Thoracic aorta (tissue), 2 donors: ENCODE data around the gene FLRT2. TPM values are rescaled to one million over a fixed set of nuclear protein-coding genes. Genes with fewer than 3 reads are reported as not detected.

Experiments
- ATAC-seq: fragments of 150-250 bp; one replicate; pipeline ENCODE4 v1.8.0; 2017; ENCODE audit warnings: low read depth; ENCODE audit not compliant: insufficient number of reproducible peaks, low FRiP score
- DNase-seq: peaks from one replicate; pipeline ENCODE4 v3.0.0-alpha.2; 2020; ENCODE audit warnings: low spot score
- H3K27ac ChIP-seq, 2 donors: fragments of 200-600 bp; sonication (generic); 1 replicate in 1 of 2; 2 replicates in 1 of 2; pipeline ENCODE4 v1.5.1; 2016; ENCODE audit warnings: mild to moderate bottlenecking in 2 of 2, moderate library complexity in 2 of 2
- H3K27me3 ChIP-seq: fragments of 200-600 bp; sonication (generic); replicated peaks from 2 replicates; pipeline ENCODE4 v1.6.0; 2016; ENCODE audit warnings: mild to moderate bottlenecking; ENCODE audit not compliant: insufficient read depth
- H3K36me3 ChIP-seq: fragments of 200-600 bp; sonication (generic); one replicate; pipeline ENCODE4 v1.5.1; 2016
- H3K4me1 ChIP-seq, 2 donors: fragments of 200-600 bp; sonication (generic); 1 replicate in 1 of 2; 2 replicates in 1 of 2; pipeline versions ENCODE4 v1.5.1 to v1.6.0; 2016; ENCODE audit warnings: low read depth in 2 of 2, mild to moderate bottlenecking in 1 of 2; ENCODE audit not compliant: control insufficient read depth in 1 of 2
- H3K4me3 ChIP-seq: fragments of 200-600 bp; sonication (generic); 2 replicates; pipeline ENCODE4 v1.5.1; 2016; ENCODE audit warnings: mild to moderate bottlenecking
- H3K9me3 ChIP-seq: fragments of 200-600 bp; sonication (generic); 2 replicates; pipeline ENCODE4 v1.5.1; 2016
- CTCF ChIP-seq: fragments of 200-600 bp; sonication (generic); IDR thresholded peaks from one replicate; pipeline ENCODE4 v1.5.1; 2019; ENCODE audit warnings: antibody characterized with exemption
- total RNA-seq, 2 donors: library from RNA; depleted of rRNA; stranded (reverse); fragments of >200 nt; gene quantifications; one replicate each; pipeline versions ENCODE4 v1.1.0 to v1.2.3, GENCODE V29; 2016

FLRT2 gene
- total RNA-seq, 2 donors from 2014 or later: 20.1 to 45.4 TPM

- H3K4me3 ChIP-seq: no peak overlapping the region
- no peak overlapping the region for H3K27ac ChIP-seq
- TF ChIP-seq CTCF: no peak
- no peaks in the 10 kb centered on the region for H3K36me3 ChIP-seq
- DNase-seq: no peak
- no peaks in the 10 kb centered on the region for H3K9me3 ChIP-seq
- no peak for ATAC-seq
- no peaks in the 10 kb centered on the region for H3K27me3 ChIP-seq
- no peaks in the 10 kb centered on the region for H3K4me1 ChIP-seq
Measured at GRCh38 chr14:85516239-85517113, 13.5 kb upstream of the FLRT2 start.

- no peak for DNase-seq
- no peaks in the 10 kb centered on the region for H3K27me3 ChIP-seq
- no peaks in the 10 kb centered on the region for H3K4me1 ChIP-seq
- H3K9me3 ChIP-seq: no peaks in the 10 kb centered on the region
- no peaks in the 10 kb centered on the region for H3K36me3 ChIP-seq
- TF ChIP-seq CTCF: no peak
- ATAC-seq: no peak
- no peak overlapping the region for H3K27ac ChIP-seq
- no peak overlapping the region for H3K4me3 ChIP-seq
Measured at GRCh38 chr14:85517114-85517688, 12.7 kb upstream of the FLRT2 start.

GRCh38 chr14:85519661-85520305 is 10.2 kb upstream of the FLRT2 start:
- H3K9me3 ChIP-seq: no peaks in the 10 kb centered on the region
- no peak for TF ChIP-seq CTCF
- DNase-seq (no peak), ATAC-seq (no peak)
- H3K4me3 ChIP-seq: no peak overlapping the region
- H3K36me3 ChIP-seq: no peaks in the 10 kb centered on the region
- H3K4me1 ChIP-seq: no peaks in the 10 kb centered on the region
- no peaks in the 10 kb centered on the region for H3K27me3 ChIP-seq
- H3K27ac ChIP-seq: no peak overlapping the region

GRCh38 chr14:85520581-85520980 is 9.4 kb upstream of the FLRT2 start:
- ATAC-seq (no peak), DNase-seq (no peak)
- Histone ChIP-seq H3K27ac (no peak overlapping the region), H3K36me3 (no peaks in the 10 kb centered on the region), H3K4me1 (no peaks in the 10 kb centered on the region), H3K9me3 (no peaks in the 10 kb centered on the region), H3K27me3 (no peaks in the 10 kb centered on the region), H3K4me3 (no peak overlapping the region)
- no peak for TF ChIP-seq CTCF

- H3K36me3 ChIP-seq: no peaks in the 10 kb centered on the region
- H3K27me3 ChIP-seq: no peaks in the 10 kb centered on the region
- H3K9me3 ChIP-seq: no peaks in the 10 kb centered on the region
- no peak overlapping the region for H3K27ac ChIP-seq
- no peaks in the 10 kb centered on the region for H3K4me1 ChIP-seq
- ATAC-seq: no peak
- H3K4me3 ChIP-seq: no peak overlapping the region
- TF ChIP-seq CTCF: no peak
- DNase-seq: no peak
Measured at GRCh38 chr14:85523624-85524023, 6.3 kb upstream of the FLRT2 start.
